Gastrocnemius medialis (tissue), 4 donors: ENCODE measurements around the gene HGFAC. TPM values are rescaled to one million over a fixed set of nuclear protein-coding genes. Genes with fewer than 3 reads are reported as not detected.

Experiments
- ATAC-seq, 2 donors: fragments of 150-250 bp; one replicate each; pipeline ENCODE4 v1.9.1; 2016
- DNase-seq, 2 donors: peaks; one replicate each; pipeline ENCODE4 v3.0.0-alpha.2; 2019
- H3K27ac ChIP-seq, 4 donors: fragments of 200-600 bp; sonication (generic); 1 replicate in 1 of 4; 2 replicates in 3 of 4; pipeline ENCODE4 v1.5.1; 2016 to 2018; ENCODE audit warnings: mild to moderate bottlenecking in 2 of 4, moderate library complexity in 1 of 4
- H3K27me3 ChIP-seq, 3 donors: fragments of 200-600 bp; sonication (generic) in 2 of 3; 1 replicate in 1 of 3; 2 replicates in 2 of 3; pipeline versions ENCODE4 v1.5.1 to v1.6.0; 2016 to 2019; ENCODE audit warnings: mild to moderate bottlenecking in 1 of 3, moderate library complexity in 1 of 3
- H3K36me3 ChIP-seq, 2 donors: fragments of 200-600 bp; sonication (generic) in 1 of 2; one replicate each; pipeline ENCODE4 v1.5.1; 2017 to 2018
- H3K4me1 ChIP-seq, 2 donors: fragments of 200-600 bp; sonication (generic) in 1 of 2; one replicate each; pipeline ENCODE4 v1.5.1; 2016 to 2017; ENCODE audit warnings: mild to moderate bottlenecking in 2 of 2
- H3K4me3 ChIP-seq, 4 donors: fragments of 200-600 bp; sonication (generic) in 3 of 4; 1 replicate in 1 of 4; 2 replicates in 3 of 4; pipeline ENCODE4 v1.5.1; 2016 to 2019; ENCODE audit warnings: mild to moderate bottlenecking in 2 of 4
- H3K9me3 ChIP-seq, 3 donors: fragments of 200-600 bp; sonication (generic) in 2 of 3; 1 replicate in 1 of 3; 2 replicates in 2 of 3; pipeline ENCODE4 v1.5.1; 2016 to 2019
- POLR2A ChIP-seq, 2 donors: fragments of 450-650 bp; IDR thresholded peaks; one replicate each; pipeline ENCODE4 v1.6.1; 2017; ENCODE audit warnings: antibody characterized with exemption in 2 of 2, mild to moderate bottlenecking in 2 of 2, moderate library complexity in 2 of 2
- in situ Hi-C, 4 donors: fragments of 200-750 bp; cut with MboI; loops; one replicate each; pipeline versions ENCODE4 v1.15.0 to v1.8.0; 2017; ENCODE audit warnings: low sequenced_read_pairs in 4 of 4
- intact Hi-C: fragments of 100-400 bp; cut with DNase I; formaldehyde crosslinking; loops from one replicate; pipeline ENCODE4 v1.15.1; 2023; ENCODE audit warnings: low total_unique reads
- total RNA-seq, 4 donors: library from RNA; depleted of rRNA; stranded (reverse); fragments of >200 nt; gene quantifications; one replicate each; pipeline versions ENCODE4 v1.1.0 to v1.2.3, GENCODE V29; 2016
- TF ChIP-seq, protein P1 (sequence below), 5 experiments: fragments of 450-650 bp in 3 of 5; fragments of 200-600 bp in 2 of 5; sonication (generic) in 2 of 5; IDR thresholded peaks in 4 of 5; conservative IDR thresholded peaks in 1 of 5; 1 replicate in 4 of 5; 2 replicates in 1 of 5; pipeline ENCODE4 v1.5.1; 2016 to 2019; ENCODE audit warnings: antibody characterized with exemption in 5 of 5, mild to moderate bottlenecking in 3 of 5, moderate library complexity in 3 of 5

Gene HGFAC
- total RNA-seq, 4 donors from 2014 or later: 0.20 to 0.68 (median 0.59) TPM

DNA sequence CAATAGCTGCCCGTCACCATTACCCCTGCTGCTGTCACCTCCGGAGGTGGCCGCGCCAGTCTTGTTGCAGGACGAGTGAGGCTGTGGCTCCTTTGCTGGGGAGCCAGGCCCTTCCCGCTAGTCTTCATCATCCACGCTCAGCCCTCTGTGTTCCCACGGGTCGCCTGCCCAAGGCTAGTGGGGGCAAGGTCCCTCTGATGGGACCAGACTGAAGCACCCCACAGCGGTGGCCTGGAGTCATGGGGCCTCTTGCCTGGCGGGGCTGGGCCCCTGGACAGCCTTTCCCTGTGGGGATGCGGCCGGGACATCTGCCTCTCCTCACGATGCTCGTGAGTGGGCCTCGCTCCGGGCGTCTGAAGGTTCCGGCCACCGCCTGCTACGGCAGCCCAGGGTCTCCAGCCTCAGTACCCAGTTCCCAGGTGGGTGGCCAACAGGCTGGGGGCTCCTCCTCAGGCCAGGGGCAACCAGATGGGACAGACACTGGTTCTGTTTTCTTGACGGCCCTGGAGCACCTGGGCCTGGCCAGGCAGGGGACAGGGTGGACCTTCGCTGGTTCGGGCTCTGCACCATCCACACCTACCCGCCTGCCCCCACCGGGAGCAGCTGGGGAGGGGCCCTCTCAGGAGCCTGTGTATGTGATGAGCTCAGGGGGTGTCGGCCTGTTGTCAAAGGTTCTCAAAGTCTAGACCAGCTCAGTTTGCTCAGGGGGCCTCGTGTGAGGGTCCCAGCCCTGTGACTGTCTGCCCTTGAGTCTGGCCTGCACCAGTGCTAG, 53.6 kb downstream of the HGFAC start:
- ATAC-seq (no peak), DNase-seq (no peak)
- H3K4me1 ChIP-seq: peaks cover 0 to 4% of the 10 kb centered on the region in 2 donors
- TF ChIP-seq, protein P1, sequence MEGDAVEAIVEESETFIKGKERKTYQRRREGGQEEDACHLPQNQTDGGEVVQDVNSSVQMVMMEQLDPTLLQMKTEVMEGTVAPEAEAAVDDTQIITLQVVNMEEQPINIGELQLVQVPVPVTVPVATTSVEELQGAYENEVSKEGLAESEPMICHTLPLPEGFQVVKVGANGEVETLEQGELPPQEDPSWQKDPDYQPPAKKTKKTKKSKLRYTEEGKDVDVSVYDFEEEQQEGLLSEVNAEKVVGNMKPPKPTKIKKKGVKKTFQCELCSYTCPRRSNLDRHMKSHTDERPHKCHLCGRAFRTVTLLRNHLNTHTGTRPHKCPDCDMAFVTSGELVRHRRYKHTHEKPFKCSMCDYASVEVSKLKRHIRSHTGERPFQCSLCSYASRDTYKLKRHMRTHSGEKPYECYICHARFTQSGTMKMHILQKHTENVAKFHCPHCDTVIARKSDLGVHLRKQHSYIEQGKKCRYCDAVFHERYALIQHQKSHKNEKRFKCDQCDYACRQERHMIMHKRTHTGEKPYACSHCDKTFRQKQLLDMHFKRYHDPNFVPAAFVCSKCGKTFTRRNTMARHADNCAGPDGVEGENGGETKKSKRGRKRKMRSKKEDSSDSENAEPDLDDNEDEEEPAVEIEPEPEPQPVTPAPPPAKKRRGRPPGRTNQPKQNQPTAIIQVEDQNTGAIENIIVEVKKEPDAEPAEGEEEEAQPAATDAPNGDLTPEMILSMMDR (IDR thresholded peaks at IDR 0.05 in 4 of 5, conservative IDR thresholded peaks at IDR 0.05 in 1 of 5): no peak
- TF ChIP-seq POLR2A (IDR thresholded peaks at IDR 0.05): no peak
- no peaks in the 10 kb centered on the region for H3K9me3 ChIP-seq
- no peaks in the 10 kb centered on the region for H3K27me3 ChIP-seq
- H3K36me3 ChIP-seq: peaks cover 0 to 6% of the 10 kb centered on the region in 2 donors
- intact Hi-C loops (no loop called here), in situ Hi-C loops (no loop called here)
- H3K27ac ChIP-seq: peak overlapping the region in 1 of 4 donors; percentile 9
- H3K4me3 ChIP-seq: no peak overlapping the region

DNA sequence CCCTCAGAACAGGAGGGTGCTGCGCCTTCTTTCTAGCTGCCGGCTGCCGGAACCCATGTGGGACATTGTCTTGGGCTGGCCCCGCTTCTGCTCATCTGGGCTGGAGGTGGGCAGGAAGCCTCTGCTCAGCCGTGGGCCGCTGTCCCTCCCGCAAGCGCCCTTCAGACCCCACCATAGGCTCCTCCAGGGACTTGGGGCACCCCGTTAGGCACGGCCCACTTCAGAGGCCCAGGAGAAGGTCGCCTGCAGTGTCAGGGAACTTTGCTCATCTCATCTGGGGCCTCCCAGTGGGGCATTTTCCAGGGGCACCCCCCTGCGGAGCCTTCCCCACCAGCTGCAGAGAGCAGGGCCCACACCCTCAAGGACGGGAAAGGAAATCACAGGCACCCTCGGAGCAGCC, 54.3 kb downstream of the HGFAC start:
- in situ Hi-C loops: no loop called here

DNA sequence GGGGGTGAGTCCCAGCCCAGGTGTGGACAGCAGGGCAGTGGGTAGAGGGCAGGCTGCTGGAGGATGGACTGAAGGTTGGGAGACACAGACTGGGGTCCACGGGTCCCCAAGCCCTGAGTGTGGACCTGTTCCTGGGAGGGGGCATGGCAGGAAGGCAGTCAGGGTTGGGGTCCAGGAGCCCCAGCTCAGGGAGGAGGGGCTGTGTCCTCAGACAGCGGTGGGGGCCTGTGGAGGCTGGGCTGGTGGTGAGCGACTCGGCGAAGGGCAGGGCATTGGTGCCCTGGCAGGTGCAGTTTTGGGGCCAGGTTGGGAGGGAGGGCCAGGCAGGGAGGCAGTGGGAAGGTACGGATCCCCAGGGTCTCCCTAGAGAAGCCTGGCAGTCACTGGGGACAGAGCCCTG, 55.3 kb downstream of the HGFAC start:
- in situ Hi-C loops: no loop called here
- ATAC-seq: no peak
- H3K9me3 ChIP-seq: no peaks in the 10 kb centered on the region
- peaks cover 0 to 4% of the 10 kb centered on the region in 2 donors for H3K4me1 ChIP-seq
- H3K4me3 ChIP-seq: no peak overlapping the region
- H3K27ac ChIP-seq: peak overlapping the region in 2 of 4 donors; percentile 41 to 55
- peaks cover 0 to 6% of the 10 kb centered on the region in 2 donors for H3K36me3 ChIP-seq
- intact Hi-C loops: no loop called here
- TF ChIP-seq POLR2A (IDR thresholded peaks at IDR 0.05): no peak
- TF ChIP-seq, protein P1 (IDR thresholded peaks at IDR 0.05 in 4 of 5, conservative IDR thresholded peaks at IDR 0.05 in 1 of 5): no peak
- H3K27me3 ChIP-seq: no peaks in the 10 kb centered on the region
- DNase-seq: no peak

More for the DNA sequence above, 54.3 kb downstream of the HGFAC start:
- no peak overlapping the region for H3K27ac ChIP-seq
- H3K27me3 ChIP-seq: no peaks in the 10 kb centered on the region
- H3K4me1 ChIP-seq: peaks cover 0 to 4% of the 10 kb centered on the region in 2 donors
- intact Hi-C loops: no loop called here
- TF ChIP-seq, protein P1 (IDR thresholded peaks at IDR 0.05 in 4 of 5, conservative IDR thresholded peaks at IDR 0.05 in 1 of 5): no peak
- TF ChIP-seq POLR2A (IDR thresholded peaks at IDR 0.05): no peak
- DNase-seq (no peak), ATAC-seq (no peak)
- no peak overlapping the region for H3K4me3 ChIP-seq
- no peaks in the 10 kb centered on the region for H3K9me3 ChIP-seq
- peaks cover 0 to 6% of the 10 kb centered on the region in 2 donors for H3K36me3 ChIP-seq

DNA sequence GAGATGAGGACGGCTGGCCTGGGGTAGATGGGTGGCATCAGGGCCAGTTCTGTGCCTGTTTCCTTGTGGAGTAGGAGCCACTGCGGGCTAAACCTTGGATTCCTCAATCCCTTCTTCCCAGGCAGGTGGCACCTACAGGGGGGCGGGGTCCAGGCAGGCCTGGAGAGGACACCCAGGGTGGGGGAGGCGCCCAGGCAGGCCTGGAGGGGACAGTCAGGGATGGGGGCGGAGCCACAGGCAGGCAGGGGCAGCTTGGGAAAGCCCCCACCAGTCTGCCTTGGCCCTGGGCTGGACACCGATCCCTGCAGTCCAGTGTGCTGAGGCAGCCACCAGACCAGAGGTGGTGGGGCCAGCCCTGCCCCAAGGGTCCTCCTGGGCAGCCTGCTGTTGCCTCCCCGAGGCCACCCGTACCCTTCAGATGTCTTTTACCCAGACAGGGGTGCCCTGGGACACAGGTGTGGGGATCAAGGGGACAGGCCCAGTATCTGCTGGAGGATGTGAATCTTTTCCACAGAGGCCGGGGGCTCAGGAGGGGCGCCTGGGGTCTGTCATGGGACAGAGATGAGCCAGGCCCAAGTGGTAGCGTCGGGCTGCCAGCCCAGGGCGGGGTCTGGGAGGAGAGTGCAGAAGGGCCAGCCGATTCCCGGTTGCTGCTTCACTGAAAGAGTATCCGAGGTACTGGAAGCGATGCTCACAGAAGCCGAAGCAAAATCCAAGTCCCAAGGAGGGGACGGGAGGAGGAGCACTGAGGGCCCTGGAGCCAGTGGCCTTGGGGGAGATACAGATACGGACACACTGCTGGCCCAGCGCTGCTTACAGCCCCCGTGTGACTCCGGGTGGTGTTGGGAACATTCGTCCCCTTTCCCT, 56.0 kb downstream of the HGFAC start:
- no peak for DNase-seq
- Histone ChIP-seq H3K9me3 (no peaks in the 10 kb centered on the region), H3K36me3 (peaks cover 0 to 3% of the 10 kb centered on the region in 2 donors), H3K4me3 (no peak overlapping the region), H3K4me1 (peaks cover 0 to 4% of the 10 kb centered on the region in 2 donors), H3K27me3 (no peaks in the 10 kb centered on the region), H3K27ac (peak overlapping the region in 2 of 4 donors; percentile 41 to 55)
- in situ Hi-C loops: no loop called here
- ATAC-seq: no peak
- intact Hi-C loops: no loop called here
- TF ChIP-seq POLR2A (IDR thresholded peaks at IDR 0.05): no peak
- TF ChIP-seq, protein P1 (IDR thresholded peaks at IDR 0.05 in 4 of 5, conservative IDR thresholded peaks at IDR 0.05 in 1 of 5): no peak
